ENCODE data around the gene BCOR.
A peak's percentile ranks its signal among the peaks of the same experiment; 100 is the strongest.

The BCOR gene

GRCh38 chrX:40086569-40087335 is 11.0 kb downstream of the BCOR start:
- H3K4me3 ChIP-seq (ENCODE audit: low read depth, low read length), result no peak overlapping the region

GRCh38 chrX:40085714-40086113 is 12.0 kb downstream of the BCOR start:
- H3K4me3 ChIP-seq (ENCODE audit: low read depth, low read length), result no peak overlapping the region

GRCh38 chrX:40085102-40085551 is 12.6 kb downstream of the BCOR start:
- H3K4me3 ChIP-seq (ENCODE audit: low read depth, low read length), result no peak overlapping the region

DNA sequence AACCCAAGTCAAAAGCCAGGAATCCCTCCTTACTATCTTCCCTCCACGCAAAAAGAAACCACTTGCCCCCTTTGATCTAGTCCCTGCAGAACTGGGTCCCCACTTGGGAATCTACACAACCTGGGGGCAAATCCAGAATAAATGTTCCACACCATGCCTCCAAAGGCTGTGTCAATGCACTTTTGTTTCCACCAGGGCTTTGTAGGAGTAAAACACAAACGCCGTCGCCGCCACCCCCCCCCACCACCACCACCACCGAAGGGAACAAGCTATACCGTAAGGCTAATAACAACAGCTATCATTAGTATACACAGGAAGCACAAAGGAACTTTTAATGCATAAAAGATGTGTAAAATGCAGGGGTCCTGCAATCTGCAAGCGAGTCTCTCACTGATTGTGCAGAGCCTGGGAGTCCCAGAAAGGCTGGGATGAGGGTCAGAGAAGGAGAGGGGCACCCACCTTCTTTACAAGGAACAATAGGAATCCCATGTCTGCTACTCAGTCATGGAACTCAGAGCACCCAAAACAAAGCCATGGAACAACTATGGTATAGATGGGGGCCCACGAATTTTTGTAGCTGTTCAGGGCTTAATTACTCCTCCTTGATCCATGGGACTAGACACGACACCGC is 13.2 kb downstream of the BCOR start:
- no peak overlapping the region for H3K4me3 ChIP-seq (ENCODE audit: low read depth, low read length)

GRCh38 chrX:40083979-40084359 is 13.8 kb downstream of the BCOR start:
- peak overlapping the region; percentile 6 for H3K4me3 ChIP-seq (ENCODE audit: low read depth, low read length)

- H3K4me3 ChIP-seq (ENCODE audit: low read depth, low read length), result peak overlapping the region; percentile 1
Observed at GRCh38 chrX:40083120-40083978, 14.4 kb downstream of the BCOR start.

DNA sequence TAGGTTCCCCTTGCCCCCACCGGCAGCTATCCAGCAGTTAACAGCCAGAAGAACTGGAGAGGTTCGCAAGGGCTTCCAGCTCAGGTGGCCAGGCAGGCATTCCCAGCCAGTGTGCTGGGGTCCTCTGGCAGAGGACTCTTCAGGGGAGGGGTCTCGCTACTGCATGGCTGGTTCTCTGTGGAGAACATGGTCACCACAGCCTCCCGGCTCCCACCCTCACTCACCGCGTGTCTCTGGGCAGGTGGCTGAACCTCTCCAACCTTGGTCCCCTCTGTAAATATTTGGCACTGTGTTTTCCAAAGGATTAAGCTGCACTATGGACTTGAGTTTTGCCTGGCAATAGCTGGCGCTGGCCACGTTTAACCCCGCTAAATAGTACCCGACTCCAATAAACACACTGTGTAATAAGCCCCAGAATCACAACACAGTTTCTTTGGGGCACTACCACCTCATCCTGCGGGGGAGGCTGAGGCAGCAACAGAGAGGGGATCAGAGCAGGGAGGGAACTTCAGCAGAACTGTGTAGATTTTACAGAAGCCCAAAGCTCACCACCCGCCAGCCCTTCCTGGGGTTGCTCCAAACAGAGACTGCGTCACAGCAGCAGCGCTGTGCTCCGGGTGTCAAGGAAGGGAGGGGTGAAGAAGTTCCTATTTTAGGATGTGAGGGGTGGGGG is 15.2 kb downstream of the BCOR start:
- no peak overlapping the region for H3K4me3 ChIP-seq (ENCODE audit: low read depth, low read length)

- H3K4me3 ChIP-seq (ENCODE audit: low read depth, low read length), result no peak overlapping the region
Observed at GRCh38 chrX:40081679-40082068, 16.1 kb downstream of the BCOR start.

DNA sequence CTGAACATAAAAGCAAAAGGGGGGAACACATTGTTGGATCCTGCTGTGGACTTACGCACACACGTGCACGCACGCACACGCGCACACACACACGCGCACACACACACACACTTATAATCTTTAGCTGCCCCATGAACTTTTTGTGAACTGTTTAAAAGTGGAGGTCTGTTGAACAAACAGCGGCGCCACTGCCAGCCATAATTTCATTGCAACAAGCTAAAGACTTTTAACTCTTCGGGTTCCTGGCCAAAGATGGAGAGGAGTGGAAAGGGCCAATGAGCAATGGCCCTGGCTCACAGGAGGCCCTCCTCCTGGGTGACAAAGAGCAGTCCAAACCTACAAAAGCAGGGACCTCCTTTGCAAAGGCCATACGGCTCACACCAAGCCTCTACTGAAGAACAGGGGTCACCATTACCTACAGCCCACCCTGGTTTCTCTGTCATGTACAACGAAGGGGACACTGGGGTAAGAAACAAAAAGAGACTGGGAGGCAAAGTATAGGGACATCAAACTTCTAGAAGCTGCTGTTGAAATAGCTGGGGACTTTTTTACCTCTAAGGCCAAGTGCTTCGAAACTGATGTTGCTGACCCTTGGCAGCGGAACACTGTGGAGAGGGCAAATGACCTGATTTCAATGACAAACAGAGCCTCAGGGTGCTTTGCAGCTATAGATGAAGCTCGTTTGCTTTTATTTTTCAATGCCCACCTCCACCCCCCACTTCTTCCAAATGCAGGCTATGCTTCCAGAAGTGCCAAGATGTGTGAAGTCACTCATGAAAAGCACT is 16.7 kb downstream of the BCOR start:
- no peak overlapping the region for H3K4me3 ChIP-seq (ENCODE audit: low read depth, low read length)

- no peak overlapping the region for H3K4me3 ChIP-seq (ENCODE audit: low read depth, low read length)
Observed at GRCh38 chrX:40079572-40079971, 18.2 kb downstream of the BCOR start.

DNA sequence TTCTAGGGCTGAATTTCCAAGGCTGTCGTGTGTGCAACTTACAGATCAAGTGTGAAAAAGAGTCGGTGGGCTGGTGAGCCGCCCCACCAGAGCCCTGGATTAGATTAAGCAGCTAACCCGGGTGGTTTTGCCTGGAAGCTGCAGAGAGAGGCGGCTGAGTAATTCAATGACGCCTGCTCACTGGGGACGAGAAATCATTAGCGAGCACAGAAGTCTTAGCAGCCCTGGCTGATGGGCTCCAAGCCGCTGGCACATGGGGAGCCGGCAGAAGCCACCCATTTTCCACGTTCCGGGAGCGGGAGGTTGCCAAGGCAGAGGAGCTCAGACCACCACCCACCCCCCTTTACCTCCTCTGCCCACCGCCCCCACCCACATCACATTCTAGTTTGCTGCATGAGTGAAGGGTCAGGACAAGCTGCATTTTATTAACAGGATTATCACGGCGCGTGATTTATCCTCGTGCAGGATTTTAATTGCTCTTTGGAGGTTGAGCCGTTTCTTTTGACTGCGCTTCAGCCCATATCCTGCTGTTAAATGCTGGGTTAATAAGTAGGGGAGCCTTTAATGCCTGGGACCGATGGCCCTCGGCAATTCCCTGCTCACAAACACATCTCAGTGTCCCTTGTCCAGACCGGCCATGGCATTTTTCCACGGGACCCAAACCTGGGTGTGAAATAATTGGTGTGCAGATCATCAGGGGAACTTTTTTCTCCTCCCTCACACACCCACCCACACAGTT is 19.1 kb downstream of the BCOR start:
- H3K4me3 ChIP-seq (ENCODE audit: low read depth, low read length), result no peak overlapping the region

- no peak overlapping the region for H3K4me3 ChIP-seq (ENCODE audit: low read depth, low read length)
Observed at GRCh38 chrX:40077906-40078305, 19.9 kb downstream of the BCOR start.

DNA sequence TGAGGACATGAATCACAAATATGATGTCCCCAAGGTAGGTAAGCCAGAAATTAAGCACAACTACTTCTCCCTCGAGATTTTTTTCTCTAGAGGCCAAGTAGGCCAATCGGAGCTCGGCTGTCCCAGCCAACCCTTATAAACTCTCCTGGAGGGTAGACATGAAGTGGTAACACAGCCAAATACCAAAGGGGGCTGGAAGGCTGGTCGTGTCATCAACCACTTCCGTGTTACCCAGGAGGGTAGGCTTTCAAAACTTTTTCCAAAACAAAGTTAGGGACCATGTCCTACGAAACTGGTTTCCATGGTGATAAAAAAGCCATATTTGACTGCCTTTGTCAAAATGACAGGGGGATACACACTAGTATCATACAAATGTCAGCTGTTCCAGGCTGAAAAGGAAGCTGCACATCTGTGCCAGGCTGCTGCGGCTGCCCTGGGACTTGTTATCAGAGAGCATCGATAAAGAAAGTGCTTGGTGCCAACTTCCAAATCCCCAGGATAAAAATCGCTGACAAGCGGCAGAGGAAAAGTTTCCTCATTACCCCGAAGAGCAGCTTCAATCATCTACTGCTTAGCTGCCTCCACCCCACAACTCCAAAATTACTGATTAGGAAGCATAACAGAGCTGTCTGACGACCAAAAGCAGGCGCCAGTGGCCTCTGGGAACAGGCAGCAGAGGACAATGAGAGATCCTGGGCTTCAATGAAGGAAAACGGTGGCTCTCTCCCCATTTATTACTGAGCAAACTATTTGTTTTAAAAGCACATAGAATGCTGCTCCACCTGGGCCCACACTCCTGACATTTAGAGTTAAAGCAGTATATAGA is 20.8 kb downstream of the BCOR start:
- no peak overlapping the region for H3K4me3 ChIP-seq (ENCODE audit: low read depth, low read length)

- no peak overlapping the region for H3K4me3 ChIP-seq (ENCODE audit: low read depth, low read length)
Observed at GRCh38 chrX:40074959-40075332, 22.8 kb downstream of the BCOR start.

GRCh38 chrX:40074080-40074958 is 23.4 kb downstream of the BCOR start:
- no peak overlapping the region for H3K4me3 ChIP-seq (ENCODE audit: low read depth, low read length)

- H3K4me3 ChIP-seq (ENCODE audit: low read depth, low read length), result no peak overlapping the region
Observed at GRCh38 chrX:40073439-40074054, 24.2 kb downstream of the BCOR start.

DNA sequence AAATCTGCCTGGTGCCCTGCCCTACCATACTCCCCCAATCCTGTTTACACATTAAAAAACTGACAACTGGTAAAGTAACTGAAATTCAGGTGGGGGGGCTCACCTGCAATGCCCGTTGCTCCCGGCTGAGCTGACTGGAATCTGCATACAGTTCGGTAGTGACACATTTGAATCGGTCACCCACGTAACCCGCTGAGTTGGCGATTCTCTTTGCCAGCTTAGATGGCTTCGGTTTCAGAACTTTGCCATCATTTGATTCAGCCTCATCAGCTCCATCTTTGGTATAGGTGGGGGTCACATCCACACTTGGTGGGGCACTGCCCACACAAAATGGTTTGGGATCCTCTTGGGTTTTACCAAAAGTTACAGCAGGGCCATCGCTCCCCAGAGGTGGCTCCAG is 25.5 kb downstream of the BCOR start:
- no peak overlapping the region for H3K4me3 ChIP-seq (ENCODE audit: low read depth, low read length)
